ENCODE measurements around the gene SLC35A2.

Gene SLC35A2

DNA sequence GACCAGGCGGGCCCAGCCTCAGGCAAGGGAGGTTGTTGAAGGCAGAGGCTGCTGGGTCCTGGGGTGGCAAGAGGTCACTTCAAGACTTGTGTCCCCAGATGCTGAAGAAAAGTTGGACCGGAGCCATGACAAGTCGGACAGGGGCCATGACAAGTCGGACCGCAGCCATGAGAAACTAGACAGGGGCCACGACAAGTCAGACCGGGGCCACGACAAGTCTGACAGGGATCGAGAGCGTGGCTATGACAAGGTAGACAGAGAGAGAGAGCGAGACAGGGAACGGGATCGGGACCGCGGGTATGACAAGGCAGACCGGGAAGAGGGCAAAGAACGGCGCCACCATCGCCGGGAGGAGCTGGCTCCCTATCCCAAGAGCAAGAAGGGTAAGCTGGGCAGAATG lies 9.3 kb downstream of the SLC35A2 start:
- ATAC-seq (ENCODE audit: low read depth) = no peak
- TF ChIP-seq, protein P1, sequence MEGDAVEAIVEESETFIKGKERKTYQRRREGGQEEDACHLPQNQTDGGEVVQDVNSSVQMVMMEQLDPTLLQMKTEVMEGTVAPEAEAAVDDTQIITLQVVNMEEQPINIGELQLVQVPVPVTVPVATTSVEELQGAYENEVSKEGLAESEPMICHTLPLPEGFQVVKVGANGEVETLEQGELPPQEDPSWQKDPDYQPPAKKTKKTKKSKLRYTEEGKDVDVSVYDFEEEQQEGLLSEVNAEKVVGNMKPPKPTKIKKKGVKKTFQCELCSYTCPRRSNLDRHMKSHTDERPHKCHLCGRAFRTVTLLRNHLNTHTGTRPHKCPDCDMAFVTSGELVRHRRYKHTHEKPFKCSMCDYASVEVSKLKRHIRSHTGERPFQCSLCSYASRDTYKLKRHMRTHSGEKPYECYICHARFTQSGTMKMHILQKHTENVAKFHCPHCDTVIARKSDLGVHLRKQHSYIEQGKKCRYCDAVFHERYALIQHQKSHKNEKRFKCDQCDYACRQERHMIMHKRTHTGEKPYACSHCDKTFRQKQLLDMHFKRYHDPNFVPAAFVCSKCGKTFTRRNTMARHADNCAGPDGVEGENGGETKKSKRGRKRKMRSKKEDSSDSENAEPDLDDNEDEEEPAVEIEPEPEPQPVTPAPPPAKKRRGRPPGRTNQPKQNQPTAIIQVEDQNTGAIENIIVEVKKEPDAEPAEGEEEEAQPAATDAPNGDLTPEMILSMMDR (IDR thresholded peaks at IDR 0.05; ENCODE audit: poor library complexity, severe bottlenecking) = no peak
- peaks cover 22% of the 10 kb centered on the region for H3K36me3 ChIP-seq (ENCODE audit: low read depth)
- H3K27me3 ChIP-seq (ENCODE audit: insufficient read depth, poor library complexity, severe bottlenecking) = no peaks in the 10 kb centered on the region
- no peaks in the 10 kb centered on the region for H3K4me1 ChIP-seq (ENCODE audit: insufficient read depth, poor library complexity, severe bottlenecking)
- no peak overlapping the region for H3K4me3 ChIP-seq (ENCODE audit: severe bottlenecking)
- no peaks in the 10 kb centered on the region for H3K9me3 ChIP-seq (ENCODE audit: severe bottlenecking)
- no peak for DNase-seq (ENCODE audit: low spot score)
- no peak overlapping the region for H3K27ac ChIP-seq (ENCODE audit: poor library complexity, severe bottlenecking)

DNA sequence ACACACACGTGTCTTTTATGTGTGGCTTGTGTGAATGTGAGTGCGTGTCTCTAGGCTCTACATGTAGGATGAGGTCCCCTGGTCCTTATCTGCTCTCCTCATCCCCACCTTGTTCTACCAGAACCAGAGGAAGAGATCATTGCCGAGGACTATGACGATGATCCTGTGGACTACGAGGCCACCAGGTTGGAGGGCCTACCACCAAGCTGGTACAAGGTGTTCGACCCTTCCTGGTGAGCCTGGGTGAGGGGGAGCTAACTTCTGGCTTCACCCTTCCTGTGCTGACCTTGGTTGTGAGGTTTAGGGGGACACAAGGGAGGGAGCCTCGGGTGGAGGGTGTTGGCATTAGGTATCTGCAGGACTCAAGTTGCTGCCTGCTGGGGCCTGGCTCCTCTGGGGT lies 10.4 kb downstream of the SLC35A2 start:
- H3K4me3 ChIP-seq (ENCODE audit: severe bottlenecking) = no peak overlapping the region
- no peaks in the 10 kb centered on the region for H3K9me3 ChIP-seq (ENCODE audit: severe bottlenecking)
- DNase-seq (ENCODE audit: low spot score) (no peak), ATAC-seq (ENCODE audit: low read depth) (no peak)
- H3K27ac ChIP-seq (ENCODE audit: poor library complexity, severe bottlenecking) = no peak overlapping the region
- H3K27me3 ChIP-seq (ENCODE audit: insufficient read depth, poor library complexity, severe bottlenecking) = no peaks in the 10 kb centered on the region
- peaks cover 18% of the 10 kb centered on the region for H3K36me3 ChIP-seq (ENCODE audit: low read depth)
- H3K4me1 ChIP-seq (ENCODE audit: insufficient read depth, poor library complexity, severe bottlenecking) = no peaks in the 10 kb centered on the region
- TF ChIP-seq, protein P1 (IDR thresholded peaks at IDR 0.05; ENCODE audit: poor library complexity, severe bottlenecking) = no peak

DNA sequence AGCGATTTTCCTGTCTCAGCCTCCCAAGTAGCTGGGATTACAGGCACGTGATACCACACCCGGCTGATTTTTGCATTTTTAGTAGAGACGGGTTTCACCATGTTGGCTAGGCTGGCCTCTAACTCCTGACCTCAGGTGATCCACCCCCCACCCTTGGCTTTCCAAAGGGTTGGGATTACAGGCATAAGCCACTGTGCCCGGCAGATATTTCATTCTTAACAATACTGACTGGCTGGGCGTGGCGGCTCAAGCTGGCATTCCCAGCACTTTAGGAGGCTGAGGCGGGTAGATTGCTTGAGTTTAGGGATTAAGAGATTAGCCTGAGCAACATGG lies 12.4 kb downstream of the SLC35A2 start:
- Histone ChIP-seq H3K27ac (ENCODE audit: poor library complexity, severe bottlenecking) (no peak overlapping the region), H3K4me1 (ENCODE audit: insufficient read depth, poor library complexity, severe bottlenecking) (no peaks in the 10 kb centered on the region), H3K9me3 (ENCODE audit: severe bottlenecking) (no peaks in the 10 kb centered on the region), H3K27me3 (ENCODE audit: insufficient read depth, poor library complexity, severe bottlenecking) (no peaks in the 10 kb centered on the region), H3K36me3 (ENCODE audit: low read depth) (peaks cover 27% of the 10 kb centered on the region), H3K4me3 (ENCODE audit: severe bottlenecking) (no peak overlapping the region)
- DNase-seq (ENCODE audit: low spot score) (no peak), ATAC-seq (ENCODE audit: low read depth) (no peak)
- TF ChIP-seq, protein P1 (IDR thresholded peaks at IDR 0.05; ENCODE audit: poor library complexity, severe bottlenecking) = no peak

DNA sequence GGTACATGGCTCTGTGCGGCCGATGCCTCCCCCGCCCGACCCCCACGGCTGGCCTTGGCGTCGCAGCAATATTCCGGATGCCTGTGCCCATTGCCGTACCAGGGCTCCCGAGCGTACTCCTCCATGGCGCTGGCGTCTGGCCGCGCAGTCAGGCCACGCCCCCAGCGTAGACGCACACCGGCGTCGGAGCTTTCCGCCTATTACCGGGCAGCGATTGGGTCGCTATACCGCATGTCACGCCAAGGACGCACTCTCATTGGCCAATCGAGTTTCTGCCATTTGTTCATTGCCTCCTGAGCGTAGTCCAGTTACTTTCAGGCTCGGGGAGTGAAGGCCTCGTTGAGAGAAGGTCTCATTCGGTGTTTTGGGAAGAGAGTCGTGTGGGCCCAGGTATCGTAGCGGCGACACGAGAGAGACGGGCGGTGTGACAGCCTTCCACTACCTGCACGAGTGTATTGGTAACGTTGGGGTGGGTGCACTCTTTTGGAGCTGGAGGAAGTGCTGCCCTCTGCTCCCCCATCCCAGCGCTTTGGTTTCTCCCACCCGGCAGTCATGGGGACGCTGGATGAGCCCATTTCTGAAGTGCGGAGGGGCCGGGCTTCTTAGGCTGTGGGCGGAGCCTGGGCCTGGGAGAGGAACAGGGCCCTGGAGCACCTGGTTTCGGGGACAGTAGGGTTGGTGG lies 13.7 kb downstream of the SLC35A2 start, which contains the start of the genes PQBP1 and TIMM17B:
Gene PQBP1 (plus strand): TSS at position 306 of the 682 bp plus-strand sequence. CDS start 580 bp downstream, outside the sequence.
Gene TIMM17B (minus strand): TSS at position 144 of the 682 bp plus-strand sequence. CDS start 19 bp downstream, at position 125.
- no peaks in the 10 kb centered on the region for H3K9me3 ChIP-seq (ENCODE audit: severe bottlenecking)
- no peaks in the 10 kb centered on the region for H3K27me3 ChIP-seq (ENCODE audit: insufficient read depth, poor library complexity, severe bottlenecking)
- TF ChIP-seq, protein P1 (IDR thresholded peaks at IDR 0.05; ENCODE audit: poor library complexity, severe bottlenecking) = no peak
- H3K4me3 ChIP-seq (ENCODE audit: severe bottlenecking) = peak within 1 kb of the TSS; percentile 83
- ATAC-seq (ENCODE audit: low read depth) (peak; percentile 91), DNase-seq (ENCODE audit: low spot score) (peak; percentile 90)
- peaks cover 25% of the 10 kb centered on the region for H3K36me3 ChIP-seq (ENCODE audit: low read depth)
- no peaks in the 10 kb centered on the region for H3K4me1 ChIP-seq (ENCODE audit: insufficient read depth, poor library complexity, severe bottlenecking)
- peak within 1 kb of the TSS; percentile 74 for H3K27ac ChIP-seq (ENCODE audit: poor library complexity, severe bottlenecking)

DNA sequence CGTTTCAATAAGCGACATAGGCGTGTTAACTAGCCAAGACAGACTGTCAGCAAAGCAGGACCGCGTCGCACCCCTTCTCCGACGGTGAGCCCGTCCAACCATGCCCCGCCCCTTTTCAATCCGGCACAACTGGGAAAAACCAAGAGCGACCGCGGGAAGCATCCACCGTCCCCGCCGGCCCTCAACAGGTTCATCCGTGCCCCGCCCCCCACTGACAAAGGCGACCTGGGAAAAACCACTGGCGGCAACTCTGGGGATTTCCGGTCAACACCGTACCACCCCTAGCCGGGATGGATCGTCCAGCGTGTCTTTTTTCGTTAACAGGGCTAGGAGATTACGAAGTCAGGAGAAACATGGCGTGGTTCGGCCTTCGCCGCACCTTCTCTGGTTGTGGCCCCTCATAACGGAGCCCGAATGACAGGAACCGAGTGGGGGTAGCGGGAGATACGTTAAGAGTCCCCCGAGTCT lies 14.3 kb downstream of the SLC35A2 start:
- TF ChIP-seq, protein P1 (IDR thresholded peaks at IDR 0.05; ENCODE audit: poor library complexity, severe bottlenecking) = no peak
- peak overlapping the region; percentile 74 for H3K27ac ChIP-seq (ENCODE audit: poor library complexity, severe bottlenecking)
- H3K36me3 ChIP-seq (ENCODE audit: low read depth) = peaks cover 25% of the 10 kb centered on the region
- H3K27me3 ChIP-seq (ENCODE audit: insufficient read depth, poor library complexity, severe bottlenecking) = no peaks in the 10 kb centered on the region
- H3K4me3 ChIP-seq (ENCODE audit: severe bottlenecking) = peak overlapping the region; percentile 83
- peak; percentile 81 for DNase-seq (ENCODE audit: low spot score)
- H3K4me1 ChIP-seq (ENCODE audit: insufficient read depth, poor library complexity, severe bottlenecking) = no peaks in the 10 kb centered on the region
- H3K9me3 ChIP-seq (ENCODE audit: severe bottlenecking) = no peaks in the 10 kb centered on the region
- peak; percentile 43 for ATAC-seq (ENCODE audit: low read depth)
